NCI-H526 treated with DMSO at 0.1 percent for 48 hours (cell line): ENCODE data around the gene GGPS1.
"Not testable (repeated sequence)": the region's sequence is repeated elsewhere in the genome, so short reads cannot be mapped to it uniquely, and the experiment has no call there.

ENCODE experiments used
- DNase-seq: peaks from one replicate; lab custom pipeline; 2025; lab: John Stamatoyannopoulos, UW

Gene GGPS1

DNA sequence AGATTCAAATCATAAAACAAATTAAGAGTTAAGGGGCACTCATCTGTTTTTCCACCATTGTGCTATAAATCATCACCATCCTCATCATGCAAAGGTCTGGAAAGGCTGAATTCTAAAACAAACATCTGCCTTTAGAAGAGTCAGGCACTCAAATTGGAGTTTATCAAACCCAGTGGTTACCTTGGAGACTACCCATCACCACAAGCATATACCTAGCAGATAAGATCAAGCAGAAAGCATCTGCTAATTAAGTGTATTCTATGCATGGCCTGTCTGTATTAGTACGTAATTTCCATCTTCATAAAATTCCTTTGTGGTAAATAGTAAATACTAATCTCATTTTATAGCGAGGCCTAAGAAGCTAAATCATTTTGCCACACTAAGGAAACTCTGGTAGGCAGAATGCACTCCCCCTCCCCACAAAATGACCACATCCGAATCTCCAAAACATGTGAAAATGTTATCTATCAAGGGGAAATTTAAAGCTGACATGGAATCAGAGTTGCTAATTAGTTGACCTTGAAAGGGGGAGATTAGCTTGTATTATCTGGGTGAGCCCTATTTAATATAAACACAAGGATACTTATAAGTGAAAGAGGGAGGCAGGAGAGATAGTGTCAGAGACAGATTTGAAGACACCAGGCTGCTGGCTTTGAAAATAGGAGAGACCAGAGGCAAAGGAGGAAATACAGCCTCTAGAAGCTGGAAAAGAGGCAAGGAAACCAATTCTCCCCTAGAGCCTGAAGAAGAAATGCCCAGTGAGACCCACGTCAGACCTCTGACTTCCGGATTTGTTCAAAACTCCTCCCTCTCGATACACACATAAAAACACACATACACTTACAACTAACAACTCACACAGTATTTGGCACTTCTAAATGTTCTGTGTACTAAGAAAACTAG lies 23.6 kb upstream of the GGPS1 start:
- peak; percentile 3 for DNase-seq

DNA sequence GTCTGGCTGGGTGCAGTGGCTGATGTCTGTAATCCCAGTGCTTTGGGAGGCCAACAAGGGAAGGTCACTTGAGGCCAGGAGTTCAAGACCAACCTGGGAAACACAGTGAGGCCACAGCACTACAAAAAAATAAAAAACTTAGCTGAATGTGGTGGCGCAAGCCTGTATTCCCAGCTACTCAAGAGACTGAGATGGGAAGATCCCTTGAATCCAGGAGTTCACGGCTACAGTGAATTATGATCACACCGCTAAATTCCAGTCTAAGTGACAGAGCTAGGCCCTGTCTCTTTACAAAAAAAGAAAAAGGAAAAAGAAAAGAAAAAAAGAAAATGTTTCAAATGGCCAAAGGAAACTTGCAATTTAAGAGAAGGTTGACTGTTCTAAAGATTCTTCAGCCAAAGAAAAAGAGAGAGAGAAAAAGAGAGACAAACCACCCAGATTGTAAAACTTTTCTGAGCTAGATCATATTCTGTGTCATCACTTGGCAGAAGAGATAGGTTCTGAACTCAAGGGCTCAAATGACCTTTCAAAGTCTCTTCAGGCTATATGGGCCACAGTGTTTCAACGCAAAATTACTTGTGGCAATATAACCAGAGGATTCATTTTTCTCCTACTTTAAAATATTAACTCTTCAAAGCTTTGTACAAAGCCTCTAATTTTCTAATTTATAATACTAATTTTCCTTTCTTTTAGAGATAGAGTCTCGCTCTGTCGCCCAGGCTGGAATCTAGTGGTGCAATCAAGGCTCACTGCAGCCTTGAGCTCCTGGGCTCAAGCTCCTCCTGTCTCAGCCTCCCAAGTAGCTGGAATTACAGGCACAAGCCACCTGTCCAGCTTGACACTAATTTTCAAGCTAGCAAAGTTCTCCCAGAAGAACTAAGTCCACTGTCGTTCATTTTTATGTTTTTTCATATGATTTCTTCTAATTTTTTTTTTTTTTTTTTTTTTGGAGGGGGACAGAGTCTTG lies 20.9 kb upstream of the GGPS1 start:
- DNase-seq: no peak

DNA sequence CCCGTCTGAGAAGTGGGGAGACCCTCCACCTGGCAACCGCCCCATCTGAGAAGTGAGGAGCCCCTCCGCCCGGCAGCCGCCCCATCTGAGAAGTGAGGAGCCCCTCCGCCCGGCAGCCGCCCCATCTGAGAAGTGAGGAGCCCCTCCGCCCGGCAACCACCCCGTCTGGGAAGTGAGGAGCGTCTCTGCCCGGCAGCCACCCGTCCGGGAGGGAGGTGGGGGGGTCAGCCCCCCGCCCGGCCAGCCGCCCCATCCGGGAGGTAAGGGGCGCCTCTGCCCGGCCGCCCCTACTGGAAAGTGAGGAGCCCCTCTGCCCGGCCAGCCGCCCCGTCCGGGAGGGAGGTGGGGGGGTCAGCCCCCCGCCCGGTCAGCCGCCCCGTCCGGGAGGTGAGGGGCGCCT lies 19.2 kb upstream of the GGPS1 start:
- not testable (repeated sequence) for DNase-seq

DNA sequence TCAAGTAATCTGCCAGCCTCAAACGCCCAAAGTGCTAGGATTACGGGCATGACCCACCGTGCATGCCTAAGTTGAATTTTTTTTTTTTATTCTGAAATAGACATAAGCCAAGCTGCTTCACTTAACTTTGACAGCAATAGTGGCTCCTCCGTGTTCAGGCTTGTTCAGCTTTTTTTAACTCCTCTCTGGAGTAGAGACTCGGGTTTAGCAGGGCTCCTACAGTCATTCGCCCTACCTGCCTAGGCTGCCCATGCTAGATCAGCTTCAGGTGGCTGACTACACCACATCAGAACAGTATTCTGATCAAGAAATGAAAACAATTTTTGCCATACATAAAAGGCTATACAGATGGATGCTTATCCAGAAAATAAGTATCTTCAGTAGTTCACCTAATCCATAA lies 15.1 kb upstream of the GGPS1 start:
- DNase-seq: no peak

DNA sequence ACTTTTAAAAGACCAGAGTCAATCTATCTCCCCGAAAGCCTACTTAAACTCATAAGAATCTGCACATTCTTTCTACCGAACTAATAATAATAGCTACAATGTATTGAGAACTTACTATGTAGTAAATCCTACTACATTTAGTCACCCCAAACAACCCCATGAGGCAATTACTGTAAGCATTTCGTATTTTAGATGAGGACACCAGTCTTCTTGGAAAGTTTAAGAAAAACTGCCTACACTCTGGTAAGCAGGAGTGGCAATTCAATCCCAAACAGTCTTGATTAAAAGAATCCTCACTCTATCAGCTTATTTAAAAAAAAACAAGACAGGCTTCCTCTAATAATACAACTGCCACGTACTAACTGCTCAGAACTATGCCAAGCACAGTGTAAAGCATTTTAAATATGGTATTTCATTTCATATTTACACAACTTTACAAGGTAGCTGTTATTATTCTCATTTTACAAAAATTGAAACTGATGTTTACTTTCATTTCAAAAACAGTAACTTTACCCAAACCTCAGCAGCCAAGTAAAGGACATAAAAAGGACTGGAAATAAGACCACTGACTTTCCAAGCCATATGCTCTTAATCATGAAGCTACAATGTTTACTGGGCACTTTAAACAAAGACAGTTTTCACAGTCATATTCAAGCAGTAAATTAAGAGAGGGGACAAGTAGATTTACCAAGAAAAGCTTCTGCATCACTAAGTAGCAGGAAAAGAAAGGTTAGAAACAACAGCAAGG lies 14.3 kb upstream of the GGPS1 start:
- DNase-seq: no peak

DNA sequence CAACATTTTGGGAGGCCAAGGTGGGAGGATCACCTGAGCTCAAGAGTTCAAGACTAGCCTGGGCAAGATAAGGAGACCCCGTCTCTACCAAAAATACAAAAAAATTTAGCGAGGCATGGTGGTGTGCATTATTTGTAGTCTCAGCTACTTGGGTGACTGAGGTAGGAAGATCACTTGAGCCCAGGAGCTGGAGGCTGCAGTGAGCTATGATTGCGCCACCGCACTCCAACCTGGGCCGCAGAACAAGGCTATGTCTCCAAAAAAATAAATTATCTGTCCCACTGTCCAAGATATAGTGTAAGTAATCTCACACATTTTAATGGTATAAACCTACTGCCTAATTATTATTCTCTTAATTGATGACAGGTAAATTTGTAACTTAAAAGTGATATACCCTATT lies 13.2 kb upstream of the GGPS1 start:
- no peak for DNase-seq

DNA sequence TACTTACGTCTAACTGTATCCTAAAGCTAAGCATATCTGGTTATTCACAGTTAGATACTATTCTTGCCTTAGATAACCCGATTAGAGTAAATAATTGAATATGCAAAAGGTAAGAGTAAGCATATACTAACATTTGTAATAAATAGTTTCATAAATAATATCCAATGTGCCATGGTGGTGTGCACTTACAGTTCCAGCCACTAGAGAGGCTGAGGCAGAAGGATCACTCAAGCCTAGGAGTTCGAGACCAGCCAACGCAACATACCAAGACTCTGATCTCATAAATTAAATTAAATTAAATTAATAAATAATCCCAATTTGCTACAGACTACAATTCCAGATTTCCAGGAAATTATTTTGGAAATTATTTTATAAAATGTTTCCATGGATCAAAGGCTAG lies 12.6 kb upstream of the GGPS1 start:
- DNase-seq: no peak

DNA sequence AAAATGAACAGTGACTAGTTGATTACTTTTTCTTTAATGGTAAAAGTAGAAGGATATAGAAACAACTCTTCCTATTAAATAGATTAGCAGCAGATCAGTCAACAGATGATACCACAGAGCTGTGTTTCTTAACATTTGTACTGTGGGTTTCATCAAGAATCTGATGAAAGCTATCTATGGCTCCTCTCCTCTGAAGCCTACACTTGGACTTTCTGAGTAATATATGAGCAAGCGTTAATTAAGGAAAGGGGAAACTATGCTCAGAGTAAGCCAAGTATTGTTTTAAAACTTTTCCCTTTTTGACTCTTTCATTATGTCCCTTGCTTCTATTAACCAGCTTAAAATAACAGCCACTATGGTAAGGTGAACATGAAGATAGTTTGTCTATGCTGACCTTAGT lies 11.2 kb upstream of the GGPS1 start:
- DNase-seq: no peak

DNA sequence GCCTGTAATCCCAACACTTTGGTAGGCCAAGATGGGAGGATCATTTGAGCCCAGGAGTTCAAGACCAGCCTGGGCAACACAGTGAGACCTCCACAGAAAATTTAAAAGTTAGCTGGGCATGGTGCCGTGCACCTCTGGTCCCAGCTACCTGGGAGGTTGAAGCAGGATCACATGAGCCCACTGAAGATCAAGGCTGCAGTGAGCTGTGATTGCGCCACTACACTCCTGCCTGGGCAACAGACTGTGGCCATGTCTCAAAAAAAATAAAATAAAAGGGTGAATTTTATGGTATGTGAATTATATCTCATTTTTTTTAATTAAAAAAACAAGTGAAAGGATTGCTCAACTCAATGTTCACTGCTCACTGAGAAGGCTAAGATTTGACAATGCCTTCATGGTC lies 9.1 kb upstream of the GGPS1 start:
- DNase-seq: no peak

DNA sequence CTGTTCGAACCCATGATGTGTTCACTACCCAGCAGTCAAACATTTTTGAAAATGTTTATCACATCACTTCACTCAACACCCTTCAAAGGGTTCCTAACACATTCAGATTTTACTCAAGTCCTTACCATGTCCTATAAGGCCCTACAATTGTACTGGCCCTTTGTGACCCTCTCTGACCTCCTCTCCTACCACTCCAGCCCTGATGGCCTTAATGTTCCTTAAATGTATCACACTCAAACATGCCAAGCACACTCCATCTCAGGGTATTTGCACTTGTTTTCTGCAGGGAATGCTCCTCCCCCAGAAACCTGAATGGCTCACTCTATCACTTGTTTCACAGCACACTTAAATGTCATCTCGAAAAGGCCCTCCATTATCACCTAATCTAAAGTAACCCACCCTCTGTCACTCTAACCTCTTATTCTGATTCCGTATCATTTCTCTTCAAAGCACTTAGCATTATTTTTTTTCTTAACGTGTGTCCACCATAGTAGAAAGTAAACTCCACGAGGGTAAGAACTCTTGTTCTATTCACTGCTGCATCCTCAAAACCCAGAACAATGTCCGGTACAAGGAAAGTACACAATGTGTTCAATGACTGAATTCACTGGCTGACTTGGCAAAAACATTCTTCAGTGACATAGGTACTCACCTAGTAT lies 7.7 kb upstream of the GGPS1 start:
- DNase-seq: no peak

DNA sequence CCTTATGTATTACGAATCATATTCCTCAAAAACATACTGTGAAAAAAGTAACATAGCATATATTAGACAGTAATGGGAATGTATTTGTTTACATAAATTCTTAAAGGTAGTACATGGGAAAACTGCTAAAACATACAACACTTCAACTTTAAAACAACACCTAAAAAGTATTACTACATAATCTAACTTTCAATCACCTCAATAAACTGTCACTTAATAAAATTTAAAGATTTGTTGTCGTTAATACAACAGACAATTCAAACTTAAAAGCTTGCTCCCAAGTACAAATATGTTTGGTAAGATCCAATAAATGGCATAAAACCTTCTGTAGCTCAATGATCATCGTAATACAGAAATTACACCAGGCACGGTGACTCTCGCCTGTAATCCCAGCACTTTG lies 4.1 kb upstream of the GGPS1 start:
- DNase-seq: no peak

DNA sequence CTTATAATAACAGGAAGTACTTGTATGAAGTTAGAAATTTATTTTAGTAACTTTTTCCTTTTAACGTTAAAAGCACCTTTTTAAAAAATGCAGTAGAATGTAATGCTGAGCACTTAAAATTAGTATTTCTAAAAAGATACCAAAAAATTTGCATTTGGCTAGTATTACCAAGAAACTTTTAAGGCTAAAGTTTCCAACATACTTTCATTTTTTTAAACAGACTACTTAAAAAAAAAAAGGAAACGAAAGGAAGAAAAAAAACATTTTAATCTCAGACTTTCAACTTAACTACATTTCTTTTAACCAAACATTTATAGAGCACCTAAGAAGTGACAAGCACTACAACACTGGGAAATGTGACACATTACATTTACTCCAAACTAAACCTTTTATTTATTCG lies 3.2 kb upstream of the GGPS1 start:
- no peak for DNase-seq

DNA sequence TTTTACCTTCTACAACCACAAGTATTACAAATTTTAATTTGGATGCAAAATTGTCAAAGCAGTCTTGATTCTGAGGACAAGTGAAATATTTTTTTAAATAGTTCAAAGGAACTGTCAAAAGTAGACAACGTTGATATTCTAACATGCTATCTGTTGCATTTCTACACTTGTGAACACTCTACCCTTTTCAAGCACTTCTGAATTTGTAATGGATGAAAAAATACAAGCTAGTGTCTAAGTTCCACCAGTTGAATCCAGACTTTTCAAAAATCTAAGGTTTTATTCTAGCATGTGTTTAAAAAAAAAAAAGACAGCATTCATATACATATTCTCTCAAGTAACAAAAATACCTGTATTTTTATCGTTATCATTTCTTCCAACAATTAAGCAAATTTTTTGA lies 2.5 kb upstream of the GGPS1 start:
- DNase-seq: no peak

DNA sequence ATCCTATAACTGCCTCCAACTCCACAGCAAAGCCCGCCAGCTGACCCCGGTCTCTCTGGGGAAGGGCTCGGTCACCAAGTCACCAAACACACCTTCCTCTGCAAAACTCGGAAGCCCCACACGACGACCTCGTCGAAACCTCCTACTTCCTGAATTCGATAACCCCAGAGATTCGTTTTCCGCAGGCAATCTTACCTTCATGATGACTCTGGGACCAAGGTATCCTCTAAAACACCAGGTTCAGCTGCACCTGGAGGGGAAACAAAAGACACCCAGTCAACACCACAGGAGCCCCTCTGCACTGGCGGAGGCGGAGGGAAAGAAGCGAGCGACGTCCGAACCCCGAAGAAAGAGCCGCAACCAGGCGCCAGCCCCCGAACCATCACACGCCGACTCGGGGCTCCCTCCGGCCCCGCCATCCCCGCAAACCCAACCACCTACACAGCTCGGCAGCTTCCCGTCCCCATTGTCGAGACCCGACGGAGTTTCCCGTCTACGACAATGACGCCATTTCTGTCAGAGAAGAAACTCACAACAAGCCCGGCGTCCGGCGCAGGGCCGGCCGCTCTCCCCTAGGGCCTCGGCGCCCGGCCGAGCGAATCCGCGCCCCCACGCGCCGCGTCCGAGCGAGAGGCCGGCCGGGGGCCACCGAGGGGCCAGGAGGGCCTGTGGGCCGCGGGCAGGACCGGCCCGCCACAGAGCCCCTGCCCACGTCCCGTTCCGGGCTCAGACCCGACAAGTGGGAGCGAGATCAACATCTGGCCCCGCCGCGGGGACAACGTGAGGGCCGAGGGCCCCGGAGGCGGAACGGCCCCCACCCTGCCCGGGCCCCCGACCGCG lies 1.4 kb upstream of the GGPS1 start:
- DNase-seq: peak; percentile 47

DNA sequence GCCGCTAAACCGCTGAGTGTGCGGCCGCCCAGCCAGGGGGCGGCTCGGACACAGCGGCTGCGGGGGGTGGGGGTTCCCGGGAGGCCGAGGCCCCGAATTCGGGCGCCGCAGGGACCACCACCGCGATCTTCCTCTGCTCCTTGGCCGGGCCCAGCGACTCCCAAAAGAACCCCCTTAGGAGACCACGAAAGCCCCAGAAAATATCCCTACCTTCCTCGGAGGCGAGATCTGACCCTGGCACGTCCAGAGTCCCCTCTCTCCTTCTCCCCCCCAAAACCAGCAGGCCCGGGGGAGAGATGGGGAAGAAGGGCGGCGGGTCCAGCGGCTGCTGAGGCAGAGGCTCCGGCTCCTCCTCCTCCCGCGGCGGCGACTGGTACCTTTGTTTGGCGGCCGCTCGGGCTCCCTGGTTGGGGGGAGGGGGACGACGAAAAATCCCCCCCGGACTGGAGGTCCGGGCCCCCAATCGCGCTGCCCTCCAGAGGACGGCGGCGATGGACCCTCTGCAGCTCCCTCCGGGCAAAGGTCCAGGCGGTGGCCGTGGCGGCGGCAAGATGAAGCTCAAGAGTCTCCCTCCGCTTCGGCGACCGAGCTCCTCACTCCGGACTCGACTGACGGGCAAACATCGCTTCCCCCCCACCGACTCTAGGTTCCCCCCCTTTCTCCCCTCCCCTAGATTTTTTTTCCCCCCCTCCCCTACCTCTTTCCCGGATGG lies 655 bp upstream of the GGPS1 start, which contains the start of gene ARID4B:
ARID4B (minus strand) TSS at position 621 of the 712 bp plus-strand sequence. CDS start 1,260 bp downstream, outside the sequence.
- DNase-seq: no peak

DNA sequence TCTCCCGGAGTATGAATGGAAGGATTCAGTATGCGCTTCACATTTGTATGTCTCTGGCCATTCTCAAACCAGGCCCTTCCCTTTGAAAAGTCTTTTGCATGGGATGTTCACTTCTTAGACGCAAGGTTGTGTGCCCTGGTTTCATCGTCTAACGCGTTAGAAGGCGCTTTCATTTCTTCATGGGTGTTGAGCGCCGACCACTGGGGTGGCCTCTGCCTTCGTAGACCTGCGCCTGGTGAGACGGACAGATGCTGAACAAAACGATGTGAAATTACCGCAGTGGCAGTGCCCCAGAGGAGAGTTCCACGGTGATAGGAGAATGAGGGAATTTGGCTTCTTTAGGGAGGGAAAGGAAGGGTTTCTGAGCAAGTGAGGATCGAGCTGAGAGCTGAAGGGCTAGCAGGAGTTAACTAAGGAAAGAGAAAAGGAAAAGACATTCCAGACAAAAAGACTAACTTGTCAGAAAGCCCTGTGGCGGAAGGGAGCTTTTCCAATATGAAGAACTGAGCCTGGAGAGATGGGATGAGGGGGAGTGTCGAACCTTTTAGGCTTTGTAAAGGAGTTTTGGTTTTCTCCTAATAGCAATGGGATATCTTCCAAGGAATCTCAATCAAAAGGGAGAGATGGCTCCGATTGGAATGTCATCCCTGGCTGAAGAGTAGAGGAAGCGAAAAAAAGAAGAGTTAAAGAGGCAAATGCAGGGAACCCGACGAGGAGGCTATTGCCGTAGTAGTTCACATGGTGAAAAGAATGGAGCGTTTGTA lies 951 bp downstream of the GGPS1 start:
- peak; percentile 38 for DNase-seq

DNA sequence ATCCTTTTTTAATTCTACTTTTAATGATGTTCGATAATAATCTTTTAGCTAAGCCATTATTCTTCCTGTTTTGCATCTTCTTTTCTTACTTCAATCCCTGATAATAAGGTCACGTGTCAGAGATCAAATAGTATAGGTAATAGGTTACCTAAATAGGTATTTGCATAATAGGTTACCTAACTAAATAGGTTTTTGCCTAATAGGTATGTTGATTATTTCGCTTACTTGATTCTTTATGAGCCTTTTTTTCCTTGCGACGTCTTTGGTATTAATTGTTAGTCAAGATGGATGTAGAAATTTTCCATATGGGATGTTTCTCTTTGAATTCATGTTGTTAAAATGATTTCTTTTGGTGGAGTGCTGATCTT lies 2.5 kb downstream of the GGPS1 start:
- peak; percentile 32 for DNase-seq

DNA sequence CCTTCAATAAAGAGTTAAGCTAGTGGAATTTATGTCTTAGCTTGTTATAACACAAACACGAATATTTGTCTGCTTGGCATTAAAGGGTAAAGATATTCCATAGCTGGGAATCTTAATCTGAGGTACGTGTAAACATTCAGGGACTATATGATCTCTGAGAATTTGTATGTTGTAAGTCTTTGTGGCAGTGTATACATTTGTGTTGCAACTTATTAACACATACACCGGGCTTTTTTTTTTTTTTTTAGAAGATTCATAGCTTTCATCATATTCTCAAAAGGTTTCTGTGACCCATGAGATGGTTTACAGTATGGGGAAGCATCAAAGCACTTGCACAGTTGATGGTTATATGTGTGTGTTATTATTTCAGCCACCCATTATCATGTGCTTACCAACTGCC lies 3.0 kb downstream of the GGPS1 start:
- DNase-seq: no peak

DNA sequence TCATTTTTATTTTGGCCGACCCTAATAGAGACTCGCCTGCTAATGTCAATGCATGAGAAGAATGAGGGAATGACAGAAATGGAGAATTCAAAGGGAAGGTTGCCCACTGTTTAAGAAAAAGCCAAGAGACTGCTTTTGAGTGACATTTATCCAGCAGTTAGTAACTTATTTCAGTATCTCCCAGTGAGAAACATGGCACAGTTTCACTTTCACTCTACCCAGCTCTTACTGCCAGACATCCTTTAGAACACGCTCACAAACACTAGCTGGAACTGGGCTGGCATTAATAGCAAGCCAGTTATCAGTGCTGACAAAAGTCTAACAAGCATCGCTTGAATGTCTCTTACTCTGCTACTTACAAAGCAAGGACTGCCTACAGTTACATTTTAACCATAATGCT lies 8.5 kb downstream of the GGPS1 start:
- no peak for DNase-seq
